HG02938 (cell line): ENCODE data around the gene RIN1.

Experiments used
- ATAC-seq: cut with Tn5 transposase; IDR thresholded peaks from one replicate; pipeline ENCODE4 v1.9.1; 2021; ENCODE audit warnings: mild to moderate bottlenecking, moderate library complexity; ENCODE audit not compliant: unreplicated experiment

The RIN1 gene

DNA sequence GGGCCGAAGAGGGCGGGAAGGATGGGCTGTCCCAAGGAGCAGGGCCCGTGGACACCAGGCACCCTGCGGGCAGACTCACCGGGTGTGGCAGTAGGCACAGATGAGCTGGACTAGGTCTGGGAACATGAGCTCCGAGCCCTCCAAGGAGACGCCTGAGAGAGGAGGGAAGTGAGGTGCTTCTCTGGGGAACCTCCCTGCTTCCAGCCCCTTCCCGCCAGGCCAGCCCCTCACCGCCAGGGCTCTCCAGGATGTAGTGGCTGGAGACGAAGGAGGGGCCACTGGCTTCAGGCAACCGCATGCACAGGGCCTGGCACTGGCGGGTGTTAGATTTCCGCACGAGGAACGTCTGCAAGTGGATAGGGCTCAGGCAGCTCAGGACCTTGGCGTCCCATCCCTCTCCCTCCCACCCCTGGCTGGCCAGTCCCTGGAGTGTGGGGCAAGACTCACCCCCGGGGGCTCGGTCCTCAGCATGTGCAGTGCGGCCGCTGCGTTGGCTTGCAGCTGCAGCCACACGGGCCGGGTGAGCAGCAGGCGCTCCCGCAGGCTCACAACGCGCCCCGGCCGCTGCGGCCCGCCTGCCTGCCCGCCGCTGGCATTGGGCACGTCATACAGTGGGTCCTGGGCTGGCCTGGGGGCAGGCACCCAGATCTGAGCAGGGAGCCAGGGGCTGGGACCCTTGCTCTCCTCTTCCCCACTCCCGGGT is 552 bp downstream of the RIN1 start:
- ATAC-seq = no peak

DNA sequence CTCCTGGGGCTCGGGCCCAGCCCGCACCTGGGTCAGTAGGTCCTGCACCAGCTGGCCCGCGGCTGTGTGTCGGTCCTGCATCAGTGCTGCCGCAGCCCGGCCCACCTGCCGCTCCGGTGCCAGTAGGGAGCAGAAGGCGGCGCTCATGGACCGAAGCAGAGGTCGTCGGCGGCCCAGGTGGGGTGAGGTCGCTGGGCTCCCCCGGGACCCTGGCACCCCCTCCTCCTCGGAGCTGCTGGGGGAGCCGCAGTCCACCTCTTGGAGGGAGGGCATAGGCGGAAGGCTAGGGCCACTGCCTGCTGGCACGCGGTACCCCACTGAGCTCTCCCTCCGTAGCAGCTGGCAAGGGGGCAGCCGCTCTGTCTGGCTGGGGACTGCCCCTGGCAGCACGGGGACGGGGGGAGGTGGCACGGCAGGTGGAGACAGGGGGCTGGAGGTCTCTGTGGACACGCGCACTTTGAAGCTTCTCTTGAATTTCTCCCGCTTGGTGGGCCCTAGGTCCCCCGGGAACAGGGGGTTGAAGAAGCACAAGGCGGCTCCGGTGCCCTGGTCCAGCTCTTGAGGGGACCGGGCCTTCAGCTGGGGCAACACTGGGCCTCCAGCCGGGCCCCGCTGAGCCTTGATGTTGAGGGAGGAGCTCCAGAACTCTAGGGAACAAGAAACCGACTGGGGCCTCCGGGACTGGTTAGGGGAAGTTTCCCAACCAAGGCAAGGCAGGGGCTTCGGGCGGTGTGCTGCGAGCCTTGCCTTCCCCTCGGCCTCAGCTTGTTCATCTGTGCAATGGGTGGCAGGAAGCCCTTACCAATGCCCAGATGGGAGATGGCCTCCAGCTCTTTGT is 1.4 kb downstream of the RIN1 start:
- no peak for ATAC-seq

DNA sequence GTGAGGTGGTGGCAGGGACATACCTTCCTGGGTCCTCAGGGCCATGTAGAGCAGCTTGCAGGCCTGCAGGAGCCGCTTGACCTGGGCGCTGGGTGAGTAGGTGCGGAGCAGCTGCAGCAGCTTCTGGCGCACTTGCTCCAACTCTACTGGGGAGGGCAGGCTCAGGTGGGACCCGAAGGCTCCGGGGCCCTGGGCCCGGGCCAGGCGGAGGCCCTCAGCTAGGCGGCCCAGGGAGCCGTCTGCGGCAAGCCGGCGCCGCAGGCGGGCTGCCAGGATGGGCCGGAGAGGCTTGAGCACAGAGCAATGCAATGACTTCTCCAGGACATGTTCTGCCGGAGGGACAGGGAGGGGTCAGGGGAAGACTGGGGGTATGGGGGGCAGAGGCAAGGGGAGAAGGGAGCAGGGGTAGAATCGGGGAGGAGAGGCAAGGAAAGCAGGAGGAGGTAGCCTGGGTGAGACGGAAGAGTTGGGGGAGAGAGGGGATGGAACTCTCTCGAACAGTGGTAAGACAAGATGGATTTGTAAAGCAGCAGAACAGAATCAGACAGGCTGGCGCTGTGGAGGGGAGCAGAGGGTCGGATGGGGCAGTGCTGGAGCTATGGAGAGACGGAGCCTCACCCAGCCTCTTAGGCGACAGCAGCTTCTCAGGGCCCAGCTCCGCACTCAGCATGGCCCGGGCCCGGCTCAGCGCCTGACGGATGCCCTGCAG is 2.2 kb downstream of the RIN1 start:
- ATAC-seq = no peak

DNA sequence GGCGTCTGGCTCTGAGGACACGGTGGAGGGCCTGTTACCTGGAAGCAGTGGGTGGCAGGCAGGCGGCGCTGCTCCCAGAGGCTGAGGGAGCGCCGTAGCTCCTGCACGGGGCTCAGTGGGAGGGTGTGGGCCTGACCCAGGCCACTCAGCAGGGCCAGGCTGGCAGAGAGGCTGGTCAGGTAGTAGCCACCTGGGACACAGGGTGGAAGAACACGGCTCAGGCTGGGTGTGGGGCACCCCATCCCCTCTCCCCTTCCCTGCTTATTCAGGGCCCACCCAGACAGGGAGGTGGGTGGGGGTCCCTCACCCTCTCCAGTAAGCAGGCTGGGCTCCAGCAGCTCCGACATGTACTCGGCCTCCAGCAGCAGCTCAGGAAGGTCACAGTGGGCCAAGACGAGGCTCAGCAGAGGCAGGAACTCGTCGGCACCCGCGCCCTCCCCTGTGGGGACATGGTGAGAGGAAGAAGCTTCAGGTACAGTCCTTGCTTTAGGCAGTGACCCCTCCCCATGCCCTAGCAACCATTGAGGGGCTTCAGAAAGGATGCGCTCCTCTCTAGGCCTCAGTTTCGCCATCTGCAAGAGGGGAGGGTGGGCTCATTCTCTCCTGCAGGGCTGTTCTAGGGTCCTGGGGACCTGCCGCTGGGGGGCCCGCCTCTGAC is 2.9 kb downstream of the RIN1 start:
- ATAC-seq = no peak

DNA sequence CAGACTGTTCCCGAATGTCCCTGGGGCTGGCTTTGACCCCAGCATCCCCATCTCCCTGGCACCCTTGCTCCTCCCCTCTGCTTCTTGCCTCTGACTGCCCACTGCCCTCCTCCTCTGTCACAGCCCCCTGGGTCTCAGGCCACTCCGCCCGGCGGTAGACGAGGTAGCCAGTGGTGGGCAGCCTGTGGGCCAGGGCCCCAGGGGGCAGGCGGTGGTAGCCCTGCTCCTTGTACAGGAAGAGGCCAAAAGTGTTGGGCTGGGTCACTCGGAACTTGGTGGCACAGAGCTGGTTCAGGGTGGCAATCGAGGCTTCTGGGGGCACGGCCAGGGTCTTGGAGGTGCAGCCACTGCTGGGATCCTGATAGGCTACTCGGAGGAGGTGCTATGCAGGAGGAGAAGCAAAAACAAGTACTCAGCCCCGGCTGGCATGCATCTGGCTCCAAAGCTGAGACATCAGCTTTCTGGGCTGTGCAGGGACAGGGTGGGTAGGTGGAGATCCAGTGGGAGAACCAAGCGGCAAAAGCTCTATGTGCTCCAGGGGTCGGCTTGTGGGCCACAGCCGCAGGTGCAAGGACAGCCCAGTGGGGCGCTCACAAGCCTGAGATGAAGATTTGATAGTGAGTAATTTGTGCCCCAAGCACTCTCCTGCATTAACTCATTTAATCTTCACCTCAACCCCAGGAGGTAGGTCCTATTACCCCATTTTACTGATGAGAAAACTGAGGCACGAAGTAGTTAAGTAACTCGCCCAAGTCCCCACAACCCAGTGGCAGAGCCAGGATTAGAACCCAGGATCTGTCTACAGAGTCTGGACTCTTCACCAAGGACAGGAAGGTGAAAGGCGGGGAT is 3.6 kb downstream of the RIN1 start:
- no peak for ATAC-seq

DNA sequence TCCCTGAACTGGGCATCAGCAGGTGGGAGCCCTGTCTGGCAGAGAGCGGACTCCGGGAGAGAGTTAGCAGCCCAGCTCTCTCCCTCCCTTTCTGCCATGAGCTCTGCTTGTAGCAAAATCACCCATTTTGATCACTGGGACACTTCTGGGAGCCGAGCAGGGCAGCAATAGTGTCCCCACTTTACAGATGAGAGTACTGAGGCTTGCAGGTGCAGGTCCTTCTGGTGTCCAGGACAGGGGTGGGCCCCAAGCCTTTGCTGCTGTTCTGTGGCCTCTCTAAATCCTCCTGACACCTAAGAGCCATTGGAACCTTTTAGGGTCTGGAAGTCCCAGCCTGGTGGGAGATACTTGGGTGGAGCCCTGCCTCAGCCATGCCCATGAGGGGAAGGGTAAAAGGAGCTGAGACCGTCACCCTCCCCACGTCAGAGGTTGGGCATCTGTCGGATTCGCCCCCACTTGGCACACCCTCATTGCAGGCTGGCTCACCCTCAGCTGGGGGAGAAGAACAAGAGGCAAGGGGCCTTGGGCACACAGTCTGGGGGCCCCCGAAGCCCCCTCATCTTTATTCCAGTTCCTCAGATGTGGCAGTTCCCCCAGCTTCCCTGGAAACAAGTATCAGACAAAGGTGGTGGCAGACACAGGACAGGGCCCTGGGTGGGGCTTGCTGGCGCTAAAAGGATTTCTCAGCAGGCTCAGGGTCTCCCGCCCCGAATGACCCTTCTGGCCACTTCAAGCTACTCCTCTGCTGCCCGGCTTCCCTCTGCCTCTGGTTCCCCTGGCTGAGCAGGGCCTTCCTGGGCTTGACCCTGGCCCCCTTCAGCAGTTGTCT is 4.5 kb downstream of the RIN1 start:
- no peak for ATAC-seq

DNA sequence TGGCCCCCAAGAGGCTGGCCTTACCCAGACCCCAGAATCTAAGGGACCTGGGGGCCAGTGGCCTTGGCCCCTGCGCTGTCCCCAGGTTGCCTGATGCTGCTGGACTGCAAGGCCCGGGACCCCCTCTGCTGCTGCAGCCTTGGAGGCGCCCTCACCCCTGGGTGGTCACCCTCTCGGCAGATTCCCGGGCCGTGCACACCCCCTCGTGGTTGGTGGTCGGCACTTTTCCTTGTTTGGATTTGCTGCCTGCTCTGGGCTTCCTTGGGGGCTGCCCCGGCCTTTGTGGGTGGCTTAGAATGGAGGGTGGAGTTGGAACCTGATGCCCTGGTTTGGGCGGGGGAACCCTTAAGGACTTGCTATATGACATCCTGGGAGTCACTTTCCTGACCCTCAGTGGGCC is 5.3 kb downstream of the RIN1 start:
- no peak for ATAC-seq

- ATAC-seq = no peak
Measured at GRCh38 chr11:66329165-66329673, 7.0 kb downstream of the RIN1 start.

DNA sequence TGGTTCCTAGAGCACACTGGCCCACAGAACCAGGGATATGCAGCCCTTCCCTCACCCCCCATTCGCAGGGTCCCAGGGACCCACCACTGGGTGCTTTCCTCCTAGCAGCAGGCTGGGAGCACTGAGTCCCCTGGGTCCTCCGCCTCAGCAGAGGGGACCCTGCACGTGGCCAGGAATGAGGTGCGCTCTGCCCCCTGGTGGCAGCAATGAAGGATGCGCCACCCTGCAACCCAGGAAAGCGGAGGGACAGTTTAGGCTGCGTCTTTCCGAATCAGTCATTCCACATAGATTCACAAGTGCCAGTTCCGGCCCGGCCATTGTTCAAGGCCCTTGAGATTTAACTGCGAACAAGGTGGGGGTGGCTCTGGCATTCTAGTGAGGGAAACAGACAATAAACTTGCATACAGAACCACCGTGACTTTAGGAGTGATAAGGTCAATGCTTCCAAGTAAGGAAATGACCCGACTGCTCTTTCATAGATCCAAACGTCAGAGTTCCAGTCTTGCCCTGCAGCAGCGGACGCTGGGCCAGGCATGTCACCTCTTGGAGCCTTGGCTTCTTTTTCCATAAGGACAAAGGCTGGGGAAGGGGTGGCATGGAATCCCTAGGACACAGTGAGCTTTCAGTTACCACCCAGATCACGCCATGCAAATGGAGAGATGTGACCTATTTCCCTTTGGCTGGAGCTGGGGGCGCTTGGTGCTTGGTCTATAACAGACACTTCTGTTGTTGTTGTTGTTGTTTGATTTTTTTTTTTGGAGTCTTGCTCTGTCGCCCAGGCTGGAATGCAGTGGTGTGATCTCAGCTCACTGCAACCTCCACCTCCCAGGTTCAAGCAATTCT is 7.7 kb downstream of the RIN1 start:
- no peak for ATAC-seq

DNA sequence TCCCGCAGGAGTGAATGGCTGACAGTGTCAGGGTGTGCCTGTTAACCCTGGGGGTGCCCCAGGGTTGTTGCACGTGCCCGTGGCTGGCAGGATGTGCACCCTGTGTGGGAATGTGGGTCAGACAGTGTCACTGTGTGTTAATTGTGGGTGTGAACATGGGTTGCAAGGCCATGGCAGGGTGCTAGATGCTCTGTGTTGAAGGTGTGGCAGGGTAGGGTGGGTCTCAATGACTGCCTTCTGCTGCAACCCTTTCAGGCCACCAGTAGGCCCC is 8.3 kb downstream of the RIN1 start:
- no peak for ATAC-seq

GRCh38 chr11:66327171-66328030 is 8.8 kb downstream of the RIN1 start:
- ATAC-seq = no peak

- ATAC-seq = no peak
Measured at GRCh38 chr11:66326261-66327111, 9.7 kb downstream of the RIN1 start.

DNA sequence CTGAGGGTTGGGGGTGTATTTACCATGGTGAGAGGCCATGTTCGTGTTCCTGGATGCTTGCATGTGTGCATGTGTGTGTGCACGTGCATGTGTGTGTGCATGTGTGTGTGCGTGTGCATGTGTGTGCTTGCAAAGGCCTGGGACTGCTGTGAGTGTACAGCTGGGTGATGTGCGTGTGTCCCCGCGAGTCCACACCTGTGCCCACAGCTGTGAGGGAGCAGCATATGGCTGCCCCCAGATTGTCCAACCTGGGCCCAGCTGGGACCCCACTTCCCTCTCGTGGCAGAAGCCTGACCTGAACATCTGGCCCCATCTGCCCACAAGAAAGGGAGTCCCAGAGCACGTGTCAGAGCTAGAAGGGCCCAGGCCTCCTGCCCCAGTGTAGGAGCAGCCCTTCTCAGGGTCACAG is 11.0 kb downstream of the RIN1 start:
- no peak for ATAC-seq

- no peak for ATAC-seq
Measured at GRCh38 chr11:66324664-66325063, 11.6 kb downstream of the RIN1 start.

DNA sequence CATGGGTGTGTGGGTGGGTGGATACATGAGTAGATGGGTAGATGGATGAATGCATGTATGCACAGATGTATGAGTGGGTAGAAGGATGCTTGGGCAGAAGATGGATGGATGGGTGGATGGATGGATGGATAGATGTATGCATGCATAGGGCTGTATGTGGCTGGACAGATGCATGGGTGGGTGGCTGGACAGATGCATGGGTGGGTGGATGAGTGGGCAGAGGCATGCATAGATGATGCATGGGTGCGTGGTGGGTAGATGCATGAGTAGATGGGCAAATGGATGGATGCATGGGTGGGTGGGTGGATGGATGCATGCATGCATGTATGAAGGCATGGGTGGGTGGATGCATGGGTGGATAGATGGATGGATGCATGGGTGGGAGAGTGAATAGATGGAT is 12.6 kb downstream of the RIN1 start:
- ATAC-seq = no peak

DNA sequence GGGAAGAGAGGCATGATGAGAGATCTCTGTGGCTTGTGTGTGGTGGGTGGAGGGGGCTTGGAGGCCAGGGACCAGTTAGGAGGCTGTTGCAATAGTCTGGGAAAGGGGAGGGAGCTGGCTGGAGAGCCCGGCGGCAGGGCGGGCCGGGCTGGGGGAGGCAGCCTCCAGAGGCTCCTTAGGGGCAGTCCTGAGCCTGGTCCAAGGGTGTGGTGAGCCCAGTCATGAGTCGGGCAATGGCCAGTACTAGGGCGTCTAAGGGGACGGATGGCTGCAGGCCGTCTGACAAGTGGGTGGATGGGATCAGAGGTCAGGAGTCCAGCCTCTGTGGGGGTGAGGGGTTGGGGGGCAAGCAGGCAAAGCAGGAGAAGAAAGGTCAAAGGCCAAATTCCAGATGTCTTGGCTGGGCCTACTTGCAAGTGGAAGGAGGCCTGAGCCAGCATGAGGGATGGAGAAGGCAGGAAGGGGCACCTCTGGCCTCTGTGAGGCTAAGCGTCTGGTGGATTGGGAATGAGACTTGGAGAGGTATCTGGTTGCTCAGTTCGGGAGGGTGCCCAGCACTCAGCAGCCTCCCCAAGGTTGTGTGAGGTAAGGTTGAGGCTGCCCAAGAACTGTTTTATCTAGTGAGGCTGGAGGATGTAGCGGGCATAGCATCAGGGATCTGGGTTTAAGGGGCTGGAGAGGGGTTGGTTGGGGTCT is 13.4 kb downstream of the RIN1 start:
- no peak for ATAC-seq
